HL-60 (cell line): Measurements from ENCODE around the gene SNRPB2.

Experiments
- DNase-seq, 2 experiments: peaks; one replicate each; pipeline ENCODE4 v3.0.0-alpha.2; 2010 to 2020; ENCODE audit warnings: low read depth in 1 of 2, low spot score in 1 of 2
- H3K27ac ChIP-seq: fragments of 250-450 bp; sonication (Bioruptor Pico); replicated peaks from 2 replicates; pipeline ENCODE4 v1.5.1; 2020; ENCODE audit warnings: mild to moderate bottlenecking, moderate library complexity
- H3K27me3 ChIP-seq: fragments of 250-450 bp; sonication (Bioruptor Pico); 2 replicates; pipeline ENCODE4 v1.5.1; 2021; ENCODE audit warnings: mild to moderate bottlenecking, moderate library complexity; ENCODE audit not compliant: insufficient read depth, poor library complexity, severe bottlenecking
- H3K4me3 ChIP-seq: replicated peaks from 2 replicates; pipeline ENCODE4 v1.5.1; 2011; ENCODE audit warnings: mild to moderate bottlenecking, control low read depth, low read length; ENCODE audit not compliant: insufficient read depth
- CTCF ChIP-seq: IDR thresholded peaks from one replicate; pipeline ENCODE4 v1.5.1; 2011; ENCODE audit warnings: low read length, control low read depth, inconsistent platforms; ENCODE audit not compliant: insufficient read depth
- GABPA ChIP-seq: IDR thresholded peaks from 2 replicates; pipeline ENCODE4 v1.6.1; 2012; ENCODE audit warnings: low read depth
- POLR2AphosphoS5 ChIP-seq: IDR thresholded peaks from 2 replicates; pipeline ENCODE4 v1.6.1; 2012; ENCODE audit warnings: low read depth
- REST ChIP-seq: IDR thresholded peaks from 2 replicates; pipeline ENCODE4 v1.6.1; 2012; ENCODE audit warnings: low read depth; ENCODE audit not compliant: insufficient replicate concordance
- SPI1 ChIP-seq: IDR thresholded peaks from 2 replicates; pipeline ENCODE4 v1.6.1; 2012; ENCODE audit warnings: low read depth, mild to moderate bottlenecking, borderline replicate concordance

Gene SNRPB2

GRCh38 chr20:16712511-16712947 is 17.3 kb upstream of the SNRPB2 start:
- peak overlapping the region; percentile 59 for H3K27ac ChIP-seq
- TF ChIP-seq GABPA (no peak), SPI1 (peak; percentile 52; the same call in 1 of the 2 replicates)
- peak in 1 of 2 experiments; percentile 61 for DNase-seq
- H3K4me3 ChIP-seq = no peak overlapping the region
- H3K27me3 ChIP-seq = no peaks in the 10 kb centered on the region

- TF ChIP-seq GABPA (no peak), POLR2AphosphoS5 (no peak), CTCF (no peak), SPI1 (no peak)
- H3K27ac ChIP-seq = peak overlapping the region; percentile 59
- DNase-seq = no peak
- no peak overlapping the region for H3K4me3 ChIP-seq
- H3K27me3 ChIP-seq = no peaks in the 10 kb centered on the region
Observed at GRCh38 chr20:16713066-16713465, 16.8 kb upstream of the SNRPB2 start.

- DNase-seq = no peak
- Histone ChIP-seq H3K4me3 (no peak overlapping the region), H3K27ac (no peak overlapping the region), H3K27me3 (no peaks in the 10 kb centered on the region)
- TF ChIP-seq SPI1 (no peak), GABPA (no peak), POLR2AphosphoS5 (no peak), CTCF (no peak), REST (no peak)
Observed at GRCh38 chr20:16714242-16714641, 15.6 kb upstream of the SNRPB2 start.

- Histone ChIP-seq H3K27ac (no peak overlapping the region), H3K4me3 (no peak overlapping the region), H3K27me3 (no peaks in the 10 kb centered on the region)
- no peak for DNase-seq
- TF ChIP-seq SPI1 (no peak), GABPA (no peak), CTCF (no peak), REST (no peak), POLR2AphosphoS5 (no peak)
Observed at GRCh38 chr20:16714751-16715150, 15.1 kb upstream of the SNRPB2 start.
